Ascending aorta (tissue), 2 donors: ENCODE measurements around the gene PNP. TPM values are rescaled to one million over a fixed set of nuclear protein-coding genes. Genes with fewer than 3 reads are reported as not detected.

Experiments used
- DNase-seq, 2 donors: peaks; one replicate each; pipeline ENCODE4 v3.0.0-alpha.2; 2019; ENCODE audit warnings: low spot score in 2 of 2
- H3K27ac ChIP-seq, 2 donors: fragments of 200-600 bp; sonication (generic); one replicate each; pipeline ENCODE4 v1.5.1; 2016 to 2017; ENCODE audit warnings: mild to moderate bottlenecking in 1 of 2
- H3K27me3 ChIP-seq: fragments of 200-600 bp; sonication (generic); one replicate; pipeline ENCODE4 v1.5.1; 2017
- H3K36me3 ChIP-seq, 2 donors: fragments of 200-600 bp; sonication (generic); one replicate each; pipeline ENCODE4 v1.5.1; 2016
- H3K4me1 ChIP-seq, 2 donors: fragments of 200-600 bp; sonication (generic); one replicate each; pipeline ENCODE4 v1.5.1; 2016 to 2017; ENCODE audit warnings: mild to moderate bottlenecking in 1 of 2
- H3K4me3 ChIP-seq, 2 donors: fragments of 200-600 bp; sonication (generic); one replicate each; pipeline ENCODE4 v1.5.1; 2016 to 2017; ENCODE audit warnings: mild to moderate bottlenecking in 1 of 2
- H3K9me3 ChIP-seq, 2 donors: fragments of 200-600 bp; sonication (generic); one replicate each; pipeline ENCODE4 v1.5.1; 2016
- CTCF ChIP-seq, 3 experiments: fragments of 200-600 bp in 2 of 3; fragments of 450-650 bp in 1 of 3; sonication (generic) in 2 of 3; IDR thresholded peaks; one replicate each; pipeline ENCODE4 v1.5.1; 2016 to 2019; ENCODE audit warnings: antibody characterized with exemption in 3 of 3, mild to moderate bottlenecking in 1 of 3, moderate library complexity in 1 of 3
- intact Hi-C: fragments of 100-400 bp; cut with DNase I; formaldehyde crosslinking; loops from one replicate; pipeline ENCODE4 v1.15.1; 2023
- total RNA-seq: library from RNA; depleted of rRNA; stranded (reverse); fragments of >200 nt; gene quantifications from one replicate; pipeline ENCODE4 v1.1.0, GENCODE V29; 2016

Gene PNP
- total RNA-seq, 1 donor from 2014 or later: 62.7 TPM

- peaks cover 13 to 28% of the 10 kb centered on the region in 2 donors for H3K4me1 ChIP-seq
- peak overlapping the region; percentile 83 to 99 for H3K4me3 ChIP-seq
- H3K36me3 ChIP-seq: peaks cover 38 to 56% of the 10 kb centered on the region in 2 donors
- peak in 1 of 2 donors; percentile 73 for DNase-seq
- no peaks in the 10 kb centered on the region for H3K27me3 ChIP-seq
- intact Hi-C loops: loop anchor here (1.0 to 5.0 kb wide), 3 partner anchors 13 to 157 kb away; partner anchors contain the start of genes PNP and TEP1
- no peaks in the 10 kb centered on the region for H3K9me3 ChIP-seq
- H3K27ac ChIP-seq: peak overlapping the region; percentile 93 to 97
- no peak for TF ChIP-seq CTCF (IDR thresholded peaks at IDR 0.05)
Measured at GRCh38 chr14:20455355-20456300, 13.6 kb upstream of the PNP start.

GRCh38 chr14:20456971-20457370, 12.2 kb upstream of the PNP start:
- H3K4me3 ChIP-seq: no peak overlapping the region
- TF ChIP-seq CTCF (IDR thresholded peaks at IDR 0.05): no peak
- H3K27ac ChIP-seq: no peak overlapping the region
- DNase-seq: no peak
- intact Hi-C loops: loop anchor here (5.0 kb wide), 1 partner anchor 155 kb away; no protein-coding TSS in a partner anchor
- H3K9me3 ChIP-seq: no peaks in the 10 kb centered on the region
- peaks cover 13 to 28% of the 10 kb centered on the region in 2 donors for H3K4me1 ChIP-seq
- H3K27me3 ChIP-seq: no peaks in the 10 kb centered on the region
- peaks cover 32 to 42% of the 10 kb centered on the region in 2 donors for H3K36me3 ChIP-seq

- Histone ChIP-seq H3K36me3 (peaks cover 29 to 36% of the 10 kb centered on the region in 2 donors), H3K4me1 (peaks cover 13 to 28% of the 10 kb centered on the region in 2 donors), H3K4me3 (no peak overlapping the region), H3K27me3 (no peaks in the 10 kb centered on the region), H3K9me3 (no peaks in the 10 kb centered on the region), H3K27ac (peak overlapping the region in 1 of 2 donors; percentile 17)
- intact Hi-C loops: loop anchor here (5.0 kb wide), 1 partner anchor 154 kb away; no protein-coding TSS in a partner anchor
- no peak for TF ChIP-seq CTCF (IDR thresholded peaks at IDR 0.05)
- no peak for DNase-seq
Measured at GRCh38 chr14:20458031-20458789, 11.0 kb upstream of the PNP start.

- intact Hi-C loops: loop anchor here (1.0 to 5.0 kb wide), 3 partner anchors 9 to 632 kb away; partner anchors contain the start of genes PNP and RNASE4
- peak in 1 of 2 donors; percentile 70 for DNase-seq
- Histone ChIP-seq H3K27ac (peak overlapping the region; percentile 91 to 92), H3K9me3 (no peaks in the 10 kb centered on the region), H3K4me3 (peak overlapping the region; percentile 89 to 98), H3K4me1 (peaks cover 7 to 19% of the 10 kb centered on the region in 2 donors), H3K36me3 (peaks cover 29 to 36% of the 10 kb centered on the region in 2 donors), H3K27me3 (no peaks in the 10 kb centered on the region)
- TF ChIP-seq CTCF (IDR thresholded peaks at IDR 0.05): no peak
Measured at GRCh38 chr14:20460458-20461224, 8.6 kb upstream of the PNP start.
